NB4 (cell line): ENCODE measurements around the gene DDAH1.

Experiments used
- MYC ChIP-seq: IDR thresholded peaks from 2 replicates; pipeline ENCODE4 v1.6.1; 2011; ENCODE audit warnings: low read depth, low read length
- TF ChIP-seq, protein P1 (sequence below): IDR thresholded peaks from one replicate; pipeline ENCODE4 v1.5.1; 2012; ENCODE audit warnings: low read depth, low read length

GRCh38 chr1:85318217-85318616, 146.7 kb downstream of the DDAH1 start:
- TF ChIP-seq, protein P1, sequence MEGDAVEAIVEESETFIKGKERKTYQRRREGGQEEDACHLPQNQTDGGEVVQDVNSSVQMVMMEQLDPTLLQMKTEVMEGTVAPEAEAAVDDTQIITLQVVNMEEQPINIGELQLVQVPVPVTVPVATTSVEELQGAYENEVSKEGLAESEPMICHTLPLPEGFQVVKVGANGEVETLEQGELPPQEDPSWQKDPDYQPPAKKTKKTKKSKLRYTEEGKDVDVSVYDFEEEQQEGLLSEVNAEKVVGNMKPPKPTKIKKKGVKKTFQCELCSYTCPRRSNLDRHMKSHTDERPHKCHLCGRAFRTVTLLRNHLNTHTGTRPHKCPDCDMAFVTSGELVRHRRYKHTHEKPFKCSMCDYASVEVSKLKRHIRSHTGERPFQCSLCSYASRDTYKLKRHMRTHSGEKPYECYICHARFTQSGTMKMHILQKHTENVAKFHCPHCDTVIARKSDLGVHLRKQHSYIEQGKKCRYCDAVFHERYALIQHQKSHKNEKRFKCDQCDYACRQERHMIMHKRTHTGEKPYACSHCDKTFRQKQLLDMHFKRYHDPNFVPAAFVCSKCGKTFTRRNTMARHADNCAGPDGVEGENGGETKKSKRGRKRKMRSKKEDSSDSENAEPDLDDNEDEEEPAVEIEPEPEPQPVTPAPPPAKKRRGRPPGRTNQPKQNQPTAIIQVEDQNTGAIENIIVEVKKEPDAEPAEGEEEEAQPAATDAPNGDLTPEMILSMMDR = no peak
- no peak for TF ChIP-seq MYC
